Esophagus squamous epithelium (tissue), 5 donors: ENCODE data around the gene MXD4. TPM values are rescaled to one million over a fixed set of nuclear protein-coding genes. Genes with fewer than 3 reads are reported as not detected.
A peak's percentile ranks its signal among the peaks of the same experiment; 100 is the strongest.

Experiments used
- DNase-seq: peaks from one replicate; lab custom pipeline; 2025; lab: John Stamatoyannopoulos, UW
- H3K27ac ChIP-seq, 4 donors: fragments of 200-600 bp; sonication (generic); one replicate each; pipeline ENCODE4 v1.5.1; 2016 to 2019; ENCODE audit warnings: mild to moderate bottlenecking in 1 of 4
- H3K27me3 ChIP-seq, 4 donors: fragments of 200-600 bp; sonication (generic); 1 replicate in 3 of 4; 2 replicates in 1 of 4; pipeline versions ENCODE4 v1.5.1 to v1.6.0; 2017 to 2021; ENCODE audit warnings: antibody characterized with exemption in 1 of 4
- H3K36me3 ChIP-seq, 3 donors: fragments of 200-600 bp; sonication (generic); one replicate each; pipeline ENCODE4 v1.5.1; 2016 to 2019
- H3K4me1 ChIP-seq, 3 donors: fragments of 200-600 bp; sonication (generic); one replicate each; pipeline ENCODE4 v1.5.1; 2017 to 2019
- H3K4me3 ChIP-seq, 4 donors: fragments of 200-600 bp; sonication (generic); 1 replicate in 3 of 4; 2 replicates in 1 of 4; pipeline ENCODE4 v1.5.1; 2016 to 2019; ENCODE audit warnings: mild to moderate bottlenecking in 2 of 4, moderate library complexity in 1 of 4
- H3K9me3 ChIP-seq, 3 donors: fragments of 200-600 bp; sonication (generic); one replicate each; pipeline ENCODE4 v1.5.1; 2016 to 2019
- CTCF ChIP-seq, 6 experiments: fragments of 450-650 bp in 4 of 6; fragments of 200-600 bp in 2 of 6; sonication (generic) in 2 of 6; IDR thresholded peaks; one replicate each; pipeline ENCODE4 v1.5.1; 2016 to 2019; ENCODE audit warnings: antibody characterized with exemption in 6 of 6, mild to moderate bottlenecking in 4 of 6, moderate library complexity in 4 of 6
- POLR2A ChIP-seq, 4 donors: fragments of 450-650 bp; IDR thresholded peaks; one replicate each; pipeline ENCODE4 v1.6.1; 2017; ENCODE audit warnings: antibody characterized with exemption in 4 of 4, mild to moderate bottlenecking in 4 of 4, moderate library complexity in 3 of 4
- WGBS, 2 donors: methylation state at CpG; one replicate each; pipeline ENCODE4 v1.1.5; 2018; 5-methylcytosine and 5-hydroxymethylcytosine counted together
- intact Hi-C: fragments of 100-400 bp; cut with DNase I; formaldehyde crosslinking; loops from one replicate; pipeline ENCODE4 v1.15.0; 2022
- total RNA-seq, 4 donors: library from RNA; depleted of rRNA; stranded (reverse); fragments of >200 nt; gene quantifications; one replicate each; pipeline ENCODE4 v1.1.0, GENCODE V29; 2016
- donor health status: DM: yes; HTN: yes; CAD: no.

Gene MXD4
- total RNA-seq, 4 donors from 2014 or later = 12.9 to 32.2 (median 27.8) TPM

- intact Hi-C loops = loop anchor here (10.0 kb wide), 1 partner anchor 160 kb away; the partner anchor contains the start of genes CFAP99 and ZFYVE28
- no peaks in the 10 kb centered on the region for H3K27me3 ChIP-seq
- H3K36me3 ChIP-seq = peaks cover 12 to 85% (median 25%) of the 10 kb centered on the region in 3 donors
- H3K4me1 ChIP-seq = peaks cover 46 to 77% (median 48%) of the 10 kb centered on the region in 3 donors
- DNase-seq = no peak
- no peaks in the 10 kb centered on the region for H3K9me3 ChIP-seq
- peak overlapping the region in 1 of 4 donors; percentile 34 for H3K4me3 ChIP-seq
- TF ChIP-seq CTCF (IDR thresholded peaks at IDR 0.05) (no peak), POLR2A (IDR thresholded peaks at IDR 0.05) (no peak)
- H3K27ac ChIP-seq = peak overlapping the region; percentile 74 to 98 (median 92)
- WGBS, 2 donors = 83 to 85% methylated on average over 25 to 26 of the region's 32 CpGs
These were observed 7.0 kb downstream of the MXD4 start for GRCh38 chr4:2254665-2255500.

GRCh38 chr4:2253160-2254084, 8.5 kb downstream of the MXD4 start:
- Histone ChIP-seq H3K9me3 (no peaks in the 10 kb centered on the region), H3K4me3 (no peak overlapping the region), H3K36me3 (peaks cover 13 to 85% (median 33%) of the 10 kb centered on the region in 3 donors), H3K27me3 (no peaks in the 10 kb centered on the region), H3K4me1 (peaks cover 31 to 67% (median 33%) of the 10 kb centered on the region in 3 donors), H3K27ac (no peak overlapping the region)
- no peak for DNase-seq
- WGBS, 2 donors = 71 to 82% methylated on average over 9 to 13 of the region's 32 CpGs
- TF ChIP-seq POLR2A (IDR thresholded peaks at IDR 0.05) (no peak), CTCF (IDR thresholded peaks at IDR 0.05) (no peak)
- intact Hi-C loops = loop anchor here (10.0 kb wide), 1 partner anchor 161 kb away; the partner anchor contains the start of genes CFAP99 and ZFYVE28

- H3K27me3 ChIP-seq = no peaks in the 10 kb centered on the region
- WGBS, 2 donors = 80 to 92% methylated on average over 1 to 4 of the region's 12 CpGs
- H3K36me3 ChIP-seq = peaks cover 13 to 85% (median 34%) of the 10 kb centered on the region in 3 donors
- H3K9me3 ChIP-seq = no peaks in the 10 kb centered on the region
- no peak overlapping the region for H3K27ac ChIP-seq
- H3K4me1 ChIP-seq = peaks cover 24 to 59% (median 30%) of the 10 kb centered on the region in 3 donors
- TF ChIP-seq CTCF (IDR thresholded peaks at IDR 0.05) (no peak), POLR2A (IDR thresholded peaks at IDR 0.05) (no peak)
- no peak overlapping the region for H3K4me3 ChIP-seq
- no peak for DNase-seq
- intact Hi-C loops = loop anchor here (10.0 kb wide), 1 partner anchor 162 kb away; the partner anchor contains the start of genes CFAP99 and ZFYVE28
These were observed 9.3 kb downstream of the MXD4 start for GRCh38 chr4:2252530-2253091.

GRCh38 chr4:2251795-2252529, 9.9 kb downstream of the MXD4 start:
- intact Hi-C loops = loop anchor here (10.0 kb wide), 1 partner anchor 163 kb away; the partner anchor contains the start of genes CFAP99 and ZFYVE28
- TF ChIP-seq POLR2A (IDR thresholded peaks at IDR 0.05) (no peak), CTCF (IDR thresholded peaks at IDR 0.05) (no peak)
- Histone ChIP-seq H3K27me3 (no peaks in the 10 kb centered on the region), H3K9me3 (no peaks in the 10 kb centered on the region), H3K36me3 (peaks cover 13 to 85% (median 34%) of the 10 kb centered on the region in 3 donors), H3K27ac (no peak overlapping the region), H3K4me1 (peaks cover 18 to 52% (median 24%) of the 10 kb centered on the region in 3 donors), H3K4me3 (no peak overlapping the region)
- DNase-seq = no peak
- WGBS, 2 donors = 91 to 92% methylated on average over 2 to 8 of the region's 16 CpGs
